Fibroblast of skin of right quadriceps (primary cell): Measurements from ENCODE around the gene KCNA4.
"Not testable (repeated sequence)": the region's sequence is repeated elsewhere in the genome, so short reads cannot be mapped to it uniquely, and the experiment has no call there.

Experiments
- DNase-seq: peaks from one replicate; pipeline ENCODE4 v3.0.0-alpha.2; 2013

Gene KCNA4

DNA sequence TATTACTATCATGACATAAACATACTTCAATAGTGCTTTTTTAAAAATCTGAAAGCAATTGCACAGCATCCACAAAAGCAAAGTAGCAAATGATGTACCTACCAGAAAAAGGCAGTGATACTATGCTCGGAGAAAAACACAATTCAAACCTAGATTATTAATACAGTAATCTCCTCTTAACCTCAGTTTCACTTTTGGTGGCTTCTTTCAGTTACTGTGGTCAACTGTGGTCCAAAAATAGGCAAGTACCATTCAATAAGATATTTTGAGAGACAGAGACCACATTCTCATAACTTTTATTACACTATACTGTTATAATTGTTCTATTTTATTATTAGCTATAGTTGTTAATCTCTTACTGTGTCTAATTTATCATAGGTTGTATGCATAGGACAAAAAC, 20.8 kb downstream of the KCNA4 start:
- no peak for DNase-seq

GRCh38 chr11:29989174-29989970, 27.5 kb downstream of the KCNA4 start:
- peak; percentile 15 for DNase-seq

DNA sequence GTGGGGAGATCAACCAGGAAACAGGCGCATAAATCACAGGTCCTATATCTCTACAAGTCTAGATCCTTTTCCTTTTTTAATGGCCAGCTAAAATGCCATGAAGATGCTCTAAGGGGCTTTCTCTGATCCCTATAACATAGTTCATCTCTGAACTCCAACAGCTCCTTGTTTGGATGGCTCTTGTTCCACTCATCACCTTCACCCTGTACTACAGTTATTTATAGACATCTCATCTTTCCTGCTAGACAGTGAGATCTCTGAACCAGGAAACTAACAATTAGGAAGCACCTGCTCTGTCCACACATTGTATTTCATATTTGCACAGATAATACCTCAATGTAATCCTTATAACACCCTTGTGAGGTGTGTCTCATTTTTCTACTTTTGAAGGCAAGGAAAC, 31.6 kb downstream of the KCNA4 start:
- DNase-seq = no peak

DNA sequence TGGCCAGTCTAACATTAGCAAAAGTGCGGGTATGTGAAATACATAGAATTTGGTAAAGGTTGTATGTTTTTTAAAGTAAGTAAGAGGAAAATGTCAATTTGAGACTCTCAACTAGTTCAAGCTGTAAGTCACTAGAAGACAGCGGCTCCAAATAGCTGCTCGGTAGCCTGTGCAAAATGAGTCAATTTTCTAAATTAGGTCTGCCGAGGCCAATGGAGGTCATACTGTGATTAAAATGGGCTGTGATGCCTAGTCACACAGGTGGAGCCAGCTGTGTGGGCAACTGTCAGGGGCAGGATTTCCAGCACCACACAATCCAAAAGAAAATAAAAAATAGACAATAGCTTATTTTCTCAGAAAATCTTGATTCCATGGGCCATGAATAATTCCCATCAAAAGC, 32.3 kb downstream of the KCNA4 start:
- no peak for DNase-seq

DNA sequence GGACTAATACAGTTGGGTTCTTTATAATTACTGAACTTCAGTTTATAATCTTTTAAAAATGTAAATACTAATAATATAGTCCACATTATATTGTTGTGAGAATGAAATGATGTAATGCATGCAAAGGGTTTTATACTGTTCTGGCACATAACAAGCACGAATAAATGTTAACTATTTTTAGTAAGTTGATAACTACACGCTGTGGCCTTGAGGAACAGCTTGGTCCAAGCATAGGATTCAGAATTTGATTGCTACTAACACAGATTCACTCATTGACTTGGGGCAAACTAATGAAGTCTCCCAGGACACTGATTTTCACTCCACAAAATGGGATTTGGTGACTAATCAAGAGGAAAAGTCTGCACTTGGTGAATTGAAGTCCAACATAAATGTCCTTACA, 38.3 kb downstream of the KCNA4 start:
- DNase-seq = no peak

DNA sequence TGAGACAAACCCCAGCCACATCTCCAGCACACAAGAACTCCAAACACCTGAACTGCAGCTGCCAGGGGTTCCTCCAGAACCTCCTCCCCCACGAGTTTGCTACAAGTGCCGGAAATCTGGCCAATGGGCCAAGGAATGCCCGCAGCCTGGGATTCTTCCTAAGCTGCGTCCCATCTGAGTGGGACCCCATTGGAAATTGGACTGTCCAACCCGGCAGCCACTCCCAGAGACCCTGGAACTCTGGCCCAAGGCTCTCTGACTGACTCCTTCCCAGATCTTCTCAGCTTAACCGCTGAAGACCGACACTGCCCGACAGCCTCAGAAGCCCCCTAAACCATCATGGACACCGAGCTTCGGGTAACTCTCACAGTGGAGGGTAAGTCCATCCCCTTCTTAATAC, 41.2 kb downstream of the KCNA4 start:
- DNase-seq = not testable (repeated sequence)

DNA sequence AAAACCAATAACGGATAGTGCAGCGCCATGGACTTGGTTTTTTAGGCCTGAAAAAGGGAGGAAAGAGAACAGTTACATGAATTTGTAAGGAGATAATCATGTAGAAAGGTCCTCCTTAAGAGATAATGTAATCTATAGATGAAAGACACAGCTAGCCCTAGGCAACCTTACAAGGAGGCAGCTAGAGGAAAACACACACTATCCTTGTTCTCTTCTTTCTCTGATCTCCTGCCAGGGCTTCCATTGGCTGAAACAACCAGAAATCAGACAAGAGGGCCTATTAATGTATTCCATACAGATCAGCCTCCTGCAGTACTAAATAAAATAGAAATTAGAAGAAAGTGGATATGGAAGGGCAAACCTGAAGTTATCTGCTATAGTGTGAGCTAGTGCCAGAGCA, 53.0 kb downstream of the KCNA4 start:
- DNase-seq = no peak

- DNase-seq = no peak
These were observed 53.8 kb downstream of the KCNA4 start for GRCh38 chr11:29963036-29963435.

DNA sequence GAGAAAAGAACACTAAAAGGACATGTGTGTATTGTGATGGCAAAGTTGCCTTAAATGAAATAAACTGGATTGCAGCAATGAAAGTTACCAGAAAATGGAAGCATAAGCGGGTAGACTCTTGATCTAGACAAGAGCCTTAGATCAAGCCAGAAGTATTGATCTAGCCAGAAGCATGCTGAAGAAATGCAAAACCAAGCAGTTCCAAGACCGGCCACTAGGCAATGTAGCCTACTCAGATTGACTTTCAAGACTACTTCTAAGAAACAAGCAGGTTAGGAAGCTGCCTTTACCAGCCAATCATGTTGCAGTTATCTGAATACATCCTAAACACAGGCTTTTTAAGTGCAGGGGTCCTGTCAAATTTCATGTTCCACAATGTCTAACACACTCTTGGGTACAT, 54.6 kb downstream of the KCNA4 start:
- DNase-seq = no peak
